ENCODE measurements around the gene IL1RL1.

DNA sequence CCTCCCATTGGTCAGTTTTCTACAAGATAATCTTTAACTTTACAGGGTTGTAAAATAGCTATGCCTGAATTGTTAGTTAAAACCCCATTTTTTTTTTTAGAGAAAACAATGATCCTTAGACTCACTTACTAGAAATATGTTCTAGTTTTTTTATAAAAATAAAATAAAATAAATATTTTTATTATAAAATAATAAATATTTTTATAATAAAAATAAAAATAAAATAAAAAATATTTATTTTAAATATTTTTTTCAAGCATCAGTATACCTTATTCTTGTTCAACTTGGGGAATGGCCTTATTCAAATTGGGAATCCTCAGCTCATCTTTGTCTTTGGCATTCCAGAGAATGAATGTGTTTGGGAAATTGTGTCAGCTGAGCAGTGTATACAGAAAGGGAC is 20.8 kb upstream of the IL1RL1 start:
- TF ChIP-seq, protein P1, sequence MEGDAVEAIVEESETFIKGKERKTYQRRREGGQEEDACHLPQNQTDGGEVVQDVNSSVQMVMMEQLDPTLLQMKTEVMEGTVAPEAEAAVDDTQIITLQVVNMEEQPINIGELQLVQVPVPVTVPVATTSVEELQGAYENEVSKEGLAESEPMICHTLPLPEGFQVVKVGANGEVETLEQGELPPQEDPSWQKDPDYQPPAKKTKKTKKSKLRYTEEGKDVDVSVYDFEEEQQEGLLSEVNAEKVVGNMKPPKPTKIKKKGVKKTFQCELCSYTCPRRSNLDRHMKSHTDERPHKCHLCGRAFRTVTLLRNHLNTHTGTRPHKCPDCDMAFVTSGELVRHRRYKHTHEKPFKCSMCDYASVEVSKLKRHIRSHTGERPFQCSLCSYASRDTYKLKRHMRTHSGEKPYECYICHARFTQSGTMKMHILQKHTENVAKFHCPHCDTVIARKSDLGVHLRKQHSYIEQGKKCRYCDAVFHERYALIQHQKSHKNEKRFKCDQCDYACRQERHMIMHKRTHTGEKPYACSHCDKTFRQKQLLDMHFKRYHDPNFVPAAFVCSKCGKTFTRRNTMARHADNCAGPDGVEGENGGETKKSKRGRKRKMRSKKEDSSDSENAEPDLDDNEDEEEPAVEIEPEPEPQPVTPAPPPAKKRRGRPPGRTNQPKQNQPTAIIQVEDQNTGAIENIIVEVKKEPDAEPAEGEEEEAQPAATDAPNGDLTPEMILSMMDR (IDR thresholded peaks at IDR 0.05): no peak
- TF ChIP-seq POLR2A (IDR thresholded peaks at IDR 0.05): no peak

All from esophagus squamous epithelium (tissue), 4 donors.